Progenitor cell of endocrine pancreas (in vitro differentiated cells): ENCODE data around the gene SLC16A5. TPM values are rescaled to one million over a fixed set of nuclear protein-coding genes. Genes with fewer than 3 reads are reported as not detected.

Experiments
- DNase-seq: peaks from one replicate; pipeline ENCODE4 v3.0.0; 2021; ENCODE audit warnings: low spot score; ENCODE audit not compliant: unreplicated experiment
- H3K27ac Mint-ChIP-seq: 2 replicates; pipeline ENCODE4 v1.8.0; 2021; ENCODE audit warnings: mild to moderate bottlenecking, moderate library complexity, mixed read lengths
- H3K27me3 Mint-ChIP-seq: 2 replicates; pipeline ENCODE4 v1.8.0; 2021; ENCODE audit warnings: mixed read lengths
- H3K36me3 Mint-ChIP-seq: 2 replicates; pipeline ENCODE4 v1.8.0; 2022; ENCODE audit warnings: mixed read lengths; ENCODE audit not compliant: insufficient read depth
- H3K4me1 Mint-ChIP-seq: 2 replicates; pipeline ENCODE4 v1.8.0; 2021; ENCODE audit warnings: low read depth, mixed read lengths
- H3K4me3 Mint-ChIP-seq: 2 replicates; pipeline ENCODE4 v1.8.0; 2021; ENCODE audit warnings: low read depth, mild to moderate bottlenecking, moderate library complexity, mixed read lengths
- H3K9me3 Mint-ChIP-seq: 2 replicates; pipeline ENCODE4 v1.8.0; 2021; ENCODE audit warnings: low read depth, mixed read lengths
- total RNA-seq: library from RNA; stranded (reverse); gene quantifications from 2 replicates; pipeline ENCODE4 v1.2.1, GENCODE V29; 2021
- TF ChIP-seq, protein P1 (sequence below): fragments of 200-600 bp; sonication (generic); IDR thresholded peaks from one replicate; pipeline ENCODE4 v1.5.0; 2021; ENCODE audit warnings: antibody characterized with exemption, mild to moderate bottlenecking; ENCODE audit not compliant: unreplicated experiment

The SLC16A5 gene
- total RNA-seq, 1 donor from 2014 or later, result 16.9 TPM

DNA sequence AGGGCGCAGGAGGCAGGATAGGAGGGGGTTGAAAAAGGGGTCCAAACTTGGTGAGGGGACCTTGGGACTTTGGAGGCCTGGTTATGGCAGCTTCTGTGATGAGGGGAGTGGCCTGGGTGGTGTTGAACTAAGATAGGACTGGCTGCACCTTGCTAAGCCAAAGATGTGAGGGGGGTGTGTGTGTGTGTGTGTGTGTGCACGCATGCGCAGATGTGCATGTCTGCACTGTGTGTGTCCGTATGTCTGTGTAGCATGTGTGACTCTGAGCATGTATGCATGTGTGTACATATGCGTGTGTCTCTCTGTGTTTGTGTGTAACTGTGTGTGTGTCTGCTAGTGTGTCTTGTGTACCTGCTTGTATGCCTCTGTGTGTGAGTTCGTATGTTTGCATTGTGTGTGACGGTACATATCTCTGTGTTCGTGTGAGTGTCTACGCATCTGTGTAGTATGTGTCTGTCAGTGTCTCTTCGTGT, 4.1 kb downstream of the SLC16A5 start:
- no peak overlapping the region for H3K27ac Mint-ChIP-seq
- peaks cover 18% of the 10 kb centered on the region for H3K4me1 Mint-ChIP-seq
- TF ChIP-seq, protein P1, sequence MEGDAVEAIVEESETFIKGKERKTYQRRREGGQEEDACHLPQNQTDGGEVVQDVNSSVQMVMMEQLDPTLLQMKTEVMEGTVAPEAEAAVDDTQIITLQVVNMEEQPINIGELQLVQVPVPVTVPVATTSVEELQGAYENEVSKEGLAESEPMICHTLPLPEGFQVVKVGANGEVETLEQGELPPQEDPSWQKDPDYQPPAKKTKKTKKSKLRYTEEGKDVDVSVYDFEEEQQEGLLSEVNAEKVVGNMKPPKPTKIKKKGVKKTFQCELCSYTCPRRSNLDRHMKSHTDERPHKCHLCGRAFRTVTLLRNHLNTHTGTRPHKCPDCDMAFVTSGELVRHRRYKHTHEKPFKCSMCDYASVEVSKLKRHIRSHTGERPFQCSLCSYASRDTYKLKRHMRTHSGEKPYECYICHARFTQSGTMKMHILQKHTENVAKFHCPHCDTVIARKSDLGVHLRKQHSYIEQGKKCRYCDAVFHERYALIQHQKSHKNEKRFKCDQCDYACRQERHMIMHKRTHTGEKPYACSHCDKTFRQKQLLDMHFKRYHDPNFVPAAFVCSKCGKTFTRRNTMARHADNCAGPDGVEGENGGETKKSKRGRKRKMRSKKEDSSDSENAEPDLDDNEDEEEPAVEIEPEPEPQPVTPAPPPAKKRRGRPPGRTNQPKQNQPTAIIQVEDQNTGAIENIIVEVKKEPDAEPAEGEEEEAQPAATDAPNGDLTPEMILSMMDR, result no peak
- no peaks in the 10 kb centered on the region for H3K36me3 Mint-ChIP-seq
- DNase-seq, result no peak
- no peaks in the 10 kb centered on the region for H3K9me3 Mint-ChIP-seq
- no peaks in the 10 kb centered on the region for H3K27me3 Mint-ChIP-seq
- peak overlapping the region; percentile 23 for H3K4me3 Mint-ChIP-seq

DNA sequence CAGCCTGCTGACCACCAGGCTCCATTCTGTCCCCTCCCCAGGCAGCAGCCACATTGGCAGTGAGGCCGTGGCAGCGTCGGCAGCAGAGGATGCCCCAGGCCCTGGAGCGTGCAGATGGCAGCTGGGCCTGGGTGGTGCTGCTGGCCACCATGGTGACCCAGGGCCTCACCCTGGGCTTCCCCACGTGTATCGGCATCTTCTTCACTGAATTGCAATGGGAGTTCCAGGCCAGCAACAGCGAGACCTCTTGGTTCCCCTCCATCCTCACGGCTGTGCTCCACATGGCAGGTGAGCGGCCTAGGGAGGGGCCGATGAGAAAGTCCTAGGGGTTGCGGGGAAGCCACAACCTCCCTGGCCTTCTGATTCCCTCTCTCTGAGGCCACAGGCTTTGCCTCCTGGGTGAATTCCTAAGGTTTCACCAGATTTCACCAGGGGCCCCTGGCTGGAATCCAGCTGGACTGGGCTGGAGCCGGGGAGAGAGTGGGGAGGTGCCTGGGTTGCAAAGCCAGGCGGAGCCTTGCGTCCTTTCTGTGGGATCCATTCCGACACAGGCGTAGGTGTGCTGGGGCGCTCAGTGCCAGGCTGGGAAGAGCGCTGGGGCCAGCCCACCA, 5.9 kb downstream of the SLC16A5 start:
- Mint-ChIP-seq H3K27me3 (no peaks in the 10 kb centered on the region), H3K9me3 (no peaks in the 10 kb centered on the region), H3K4me3 (no peak overlapping the region), H3K27ac (no peak overlapping the region), H3K36me3 (peaks cover 2% of the 10 kb centered on the region), H3K4me1 (peaks cover 18% of the 10 kb centered on the region)
- DNase-seq, result no peak
- TF ChIP-seq, protein P1, result no peak

DNA sequence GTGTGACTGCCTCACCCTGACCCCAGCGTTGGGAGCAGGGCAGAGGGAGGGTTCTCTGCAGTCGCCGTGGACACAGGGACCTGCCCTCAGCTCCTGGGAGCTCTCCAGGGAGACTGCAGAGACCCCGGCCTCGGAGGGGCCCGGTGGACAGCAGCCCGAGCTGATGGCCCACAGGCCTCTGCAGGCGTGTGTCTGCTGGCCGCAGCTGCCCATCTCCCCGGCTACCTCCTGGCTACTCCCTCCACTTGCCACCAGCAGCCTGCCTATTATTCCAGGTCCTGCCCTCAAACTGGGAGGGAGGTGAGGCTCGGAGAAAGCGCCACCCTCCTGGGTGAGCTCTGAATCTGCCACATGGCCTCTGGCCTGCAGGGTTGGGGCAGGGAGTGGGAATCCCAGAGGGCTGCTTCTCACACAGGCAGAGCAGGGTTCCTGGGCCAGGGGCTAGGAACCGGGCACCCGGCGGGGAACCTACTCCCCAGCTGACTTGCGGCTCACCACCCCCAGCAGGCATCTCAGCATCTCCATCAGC, 7.2 kb downstream of the SLC16A5 start:
- Mint-ChIP-seq H3K27me3 (no peaks in the 10 kb centered on the region), H3K27ac (no peak overlapping the region), H3K4me1 (peaks cover 18% of the 10 kb centered on the region), H3K4me3 (no peak overlapping the region), H3K36me3 (peaks cover 3% of the 10 kb centered on the region), H3K9me3 (no peaks in the 10 kb centered on the region)
- TF ChIP-seq, protein P1, result no peak
- no peak for DNase-seq

DNA sequence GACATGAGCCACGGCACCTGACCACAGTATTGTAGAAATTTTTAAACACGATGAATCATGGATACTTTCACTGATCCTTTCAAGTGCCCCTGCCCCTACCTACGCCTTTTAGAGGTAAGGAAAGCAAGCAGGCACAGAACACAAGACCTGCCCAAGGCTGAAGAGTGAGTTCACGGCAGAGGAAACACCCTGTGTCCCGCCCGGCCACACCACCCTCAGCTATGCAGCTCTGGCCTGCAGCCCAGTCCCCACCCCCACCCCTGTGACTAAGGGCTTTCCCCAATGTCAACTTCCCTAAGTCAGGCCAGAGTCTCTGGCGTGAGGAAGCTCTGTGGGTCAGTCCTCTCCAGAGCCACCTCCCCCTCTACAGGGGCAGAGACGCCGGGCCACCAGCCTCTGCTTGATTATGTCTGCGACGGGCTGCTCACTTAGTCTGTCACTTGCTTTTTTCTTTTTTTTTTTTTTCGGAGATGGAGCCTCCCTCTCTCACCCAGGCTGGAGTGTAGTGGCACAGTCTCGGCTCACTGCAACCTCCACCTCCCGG, 8.4 kb downstream of the SLC16A5 start:
- peaks cover 3% of the 10 kb centered on the region for H3K36me3 Mint-ChIP-seq
- no peak for DNase-seq
- peak overlapping the region; percentile 73 for H3K27ac Mint-ChIP-seq
- no peaks in the 10 kb centered on the region for H3K27me3 Mint-ChIP-seq
- H3K9me3 Mint-ChIP-seq, result no peaks in the 10 kb centered on the region
- TF ChIP-seq, protein P1, result no peak
- H3K4me1 Mint-ChIP-seq, result peaks cover 12% of the 10 kb centered on the region
- no peak overlapping the region for H3K4me3 Mint-ChIP-seq

DNA sequence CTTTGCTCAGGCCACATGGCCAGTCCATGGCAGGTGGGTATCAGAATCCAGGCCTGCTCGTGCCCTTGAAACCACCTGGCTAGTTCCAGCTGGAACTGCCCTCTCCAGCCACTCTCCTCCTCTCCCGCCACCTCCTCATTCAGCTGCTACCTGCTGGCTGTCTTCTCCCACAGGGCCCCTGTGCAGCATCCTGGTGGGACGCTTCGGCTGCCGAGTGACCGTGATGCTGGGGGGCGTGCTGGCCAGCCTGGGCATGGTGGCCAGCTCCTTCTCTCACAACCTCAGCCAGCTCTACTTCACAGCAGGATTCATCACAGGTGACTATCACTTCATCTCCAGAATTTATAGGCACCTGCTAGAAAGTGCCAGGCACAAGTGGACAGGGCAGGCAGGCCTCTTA, 10.1 kb downstream of the SLC16A5 start:
- TF ChIP-seq, protein P1, result no peak
- peaks cover 1% of the 10 kb centered on the region for H3K4me1 Mint-ChIP-seq
- no peak overlapping the region for H3K27ac Mint-ChIP-seq
- no peaks in the 10 kb centered on the region for H3K9me3 Mint-ChIP-seq
- no peak for DNase-seq
- no peaks in the 10 kb centered on the region for H3K27me3 Mint-ChIP-seq
- H3K4me3 Mint-ChIP-seq, result no peak overlapping the region
- peaks cover 4% of the 10 kb centered on the region for H3K36me3 Mint-ChIP-seq
